HG03558 (cell line): Measurements from ENCODE around the gene RO60.

Experiments used
- ATAC-seq: cut with Tn5 transposase; IDR thresholded peaks from one replicate; pipeline ENCODE4 v1.9.1; 2021; ENCODE audit warnings: moderate number of reproducible peaks; ENCODE audit not compliant: unreplicated experiment; ENCODE audit errors: extremely low read depth

Gene RO60

DNA sequence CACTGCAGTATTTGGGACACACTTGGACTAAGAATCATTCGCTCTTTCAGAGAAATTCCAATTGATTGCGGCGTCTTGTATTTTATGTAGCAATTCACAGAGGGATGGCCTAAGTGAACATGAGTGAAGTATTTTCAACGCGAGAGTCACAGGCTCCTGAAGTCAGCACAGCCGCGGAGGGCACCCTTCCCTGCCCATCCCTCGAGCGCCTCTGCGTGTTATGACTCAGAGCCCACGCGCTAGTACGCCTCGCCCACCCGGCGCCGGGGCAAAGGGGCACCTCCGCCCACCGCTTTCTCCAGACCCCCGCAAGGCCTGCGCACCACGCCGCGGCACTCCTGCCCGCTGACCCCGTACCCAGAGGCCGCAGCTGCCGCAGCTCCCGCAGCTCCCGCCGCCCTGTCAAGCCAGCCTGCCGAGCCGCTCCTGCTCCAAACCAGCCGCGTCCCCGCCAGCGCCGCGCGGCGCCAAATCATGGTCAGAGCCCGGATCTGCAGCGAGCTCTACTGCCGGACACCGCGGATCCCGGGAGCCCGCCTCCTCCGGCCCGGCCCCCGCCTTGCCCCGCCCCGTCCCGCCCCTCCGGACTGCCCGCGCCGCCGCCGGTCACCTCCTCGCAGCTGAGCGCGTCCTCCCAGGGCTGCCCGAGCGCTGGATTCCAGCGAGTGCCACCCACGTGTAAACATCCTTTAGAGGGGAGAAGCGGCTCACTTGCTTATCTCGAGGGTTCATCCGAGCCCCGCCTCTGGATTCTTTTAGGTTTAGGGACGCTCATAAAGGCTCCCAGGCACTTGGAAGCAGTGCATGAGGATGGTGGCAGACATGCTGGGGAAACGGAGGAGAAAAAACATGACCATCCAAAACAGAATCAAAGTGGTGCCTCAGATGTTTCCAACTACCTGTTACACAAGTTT is 45.8 kb downstream of the RO60 start, which contains the start of gene GLRX2:
Gene GLRX2 (minus strand): TSS at position 508 of the 914 bp plus-strand sequence. CDS start 32 bp downstream, at position 476.
- peak; percentile 72 for ATAC-seq

DNA sequence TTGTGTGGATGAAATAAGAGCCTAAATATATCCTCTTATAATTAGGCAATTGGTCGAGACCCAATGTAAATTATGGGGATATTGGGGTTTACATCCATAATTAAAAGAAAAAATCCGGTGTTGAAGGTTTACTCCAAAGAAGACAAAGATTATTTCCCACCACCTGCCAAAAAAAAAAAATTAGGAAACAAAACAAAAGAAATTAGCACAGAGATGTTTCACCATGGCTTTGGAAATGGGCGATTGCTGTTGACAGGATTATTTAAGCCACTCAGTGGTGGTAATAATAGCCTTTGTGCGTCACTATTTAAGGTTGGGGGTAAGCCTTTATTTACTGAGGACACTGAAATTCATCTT is 46.4 kb downstream of the RO60 start:
- ATAC-seq: no peak

DNA sequence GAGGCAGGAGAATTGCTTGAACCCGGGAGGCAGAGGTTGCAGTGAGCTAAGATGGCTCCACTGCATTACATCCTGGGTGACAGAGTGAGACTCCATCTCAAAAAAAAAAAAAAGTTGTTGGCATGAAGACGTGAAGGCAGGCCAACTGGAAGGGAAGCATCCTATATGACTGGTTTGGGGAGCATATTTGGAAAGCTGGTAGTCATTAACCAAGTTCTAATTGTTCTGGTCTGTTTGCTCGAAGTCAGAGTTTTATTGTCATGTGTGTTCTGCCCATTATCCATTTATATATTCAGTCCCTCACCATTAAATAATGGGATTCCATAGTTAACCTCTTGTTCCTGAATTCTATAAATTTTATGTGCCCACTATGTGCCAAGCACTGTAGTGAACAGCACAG is 49.1 kb downstream of the RO60 start:
- no peak for ATAC-seq
